ENCODE results near the gene AGTRAP. TPM values are rescaled to one million over a fixed set of nuclear protein-coding genes. Genes with fewer than 3 reads are reported as not detected.
A peak's percentile ranks its signal among the peaks of the same experiment; 100 is the strongest.

AGTRAP gene
- total and polyA plus RNA-seq, 9 of the 15 experiments (the other 6 are each of a cell fraction or from before 2014, with no cell fraction given): 26.8 to 105 (median 57.5) TPM

GRCh38 chr1:11784993-11785769, 49.2 kb downstream of the AGTRAP start (continued):
- TF ChIP-seq RBBP5 (IDR thresholded peaks at IDR 0.05; ENCODE audit: borderline replicate concordance, insufficient read depth, low read length, poor library complexity, severe bottlenecking) (no peak), ILF3 (IDR thresholded peaks at IDR 0.05; ENCODE audit: borderline replicate concordance) (no peak; the same call in 1 of the 2 replicates), ZNF311 (CRISPR knock-in tag; IDR thresholded peaks at IDR 0.05) (no peak), TCF7 (IDR thresholded peaks at IDR 0.05; ENCODE audit: borderline replicate concordance) (0 out of 2 replicates have a peak, but pooled peaks have one; percentile 29), ZNF212 (CRISPR knock-in tag; IDR thresholded peaks at IDR 0.05) (no peak), HCFC1 (IDR thresholded peaks at IDR 0.05; ENCODE audit: low read depth, low read length) (peak; percentile 45; the same call in 1 of the 2 replicates), SMAD4 (CRISPR knock-in tag; conservative IDR thresholded peaks at IDR 0.05) (peak; percentile 82; the same call in 1 of the 2 replicates), PTRF (tag; IDR thresholded peaks at IDR 0.05) (no peak), HMGN3 (IDR thresholded peaks at IDR 0.05; ENCODE audit: borderline replicate concordance, extremely low read depth, insufficient read length, low read depth, low read length) (peak; percentile 69), GATAD2B (IDR thresholded peaks at IDR 0.05; ENCODE audit: borderline replicate concordance) (no peak), WHSC1 (IDR thresholded peaks at IDR 0.05; ENCODE audit: low read length) (no peak), CLOCK (CRISPR knock-in tag; IDR thresholded peaks at IDR 0.05; ENCODE audit: borderline replicate concordance) (no peak), DPF2 (IDR thresholded peaks at IDR 0.05) (no peak), NCOA2 (IDR thresholded peaks at IDR 0.05; ENCODE audit: partially characterized antibody in 2 of 2) (no peak), ZNF77 (CRISPR knock-in tag; IDR thresholded peaks at IDR 0.05) (no peak), HDAC8 (tag; IDR thresholded peaks at IDR 0.05) (peak; percentile 77; the same call in 1 of the 2 replicates), E4F1 (CRISPR knock-in tag; IDR thresholded peaks at IDR 0.05; ENCODE audit: borderline replicate concordance) (peak; percentile 65; the same call in 1 of the 2 replicates), ZNF408 (CRISPR knock-in tag; IDR thresholded peaks at IDR 0.05; ENCODE audit: low read depth) (no peak), ZC3H8 (IDR thresholded peaks at IDR 0.05) (no peak), FOXM1 (IDR thresholded peaks at IDR 0.05; ENCODE audit: low read depth) (no peak), FOXM1 (CRISPR knock-in tag; IDR thresholded peaks at IDR 0.05; ENCODE audit: low read depth) (0 out of 2 replicates have a peak, but pooled peaks have one; percentile 63), ZBTB9 (CRISPR knock-in tag; IDR thresholded peaks at IDR 0.05) (peak; percentile 54; the same call in 1 of the 2 replicates)
